GM12873 (cell line): ENCODE measurements around the gene COMT.

Experiments
- CTCF ChIP-seq: IDR thresholded peaks from 2 replicates; pipeline ENCODE4 v1.5.1; 2012; ENCODE audit warnings: low read depth, mild to moderate bottlenecking, moderate library complexity, low read length, control low read depth; ENCODE audit not compliant: insufficient read depth; ENCODE audit errors: missing control alignments

Gene COMT

GRCh38 chr22:20003304-20003703 is 61.7 kb downstream of the COMT start:
- no peak for TF ChIP-seq CTCF

GRCh38 chr22:20004464-20004863 is 62.9 kb downstream of the COMT start:
- no peak for TF ChIP-seq CTCF

- no peak for TF ChIP-seq CTCF
Observed at GRCh38 chr22:20008221-20008995, 66.8 kb downstream of the COMT start.

- no peak for TF ChIP-seq CTCF
Observed at GRCh38 chr22:20009018-20009491, 67.5 kb downstream of the COMT start.

GRCh38 chr22:20009582-20010306 is 68.2 kb downstream of the COMT start:
- TF ChIP-seq CTCF, result no peak

- TF ChIP-seq CTCF, result no peak
Observed at GRCh38 chr22:20010307-20011122, 68.9 kb downstream of the COMT start.
